Camera-type eye (tissue), 1 donor: ENCODE results near the gene PPP2R2D. TPM values are rescaled to one million over a fixed set of nuclear protein-coding genes. Genes with fewer than 3 reads are reported as not detected.

Experiments
- total RNA-seq: library from RNA; depleted of rRNA; stranded (reverse); fragments of >200 nt; gene quantifications from one replicate; pipeline ENCODE4 v1.2.3, GENCODE V29; 2014

Gene PPP2R2D
- 54.2 TPM for total RNA-seq

DNA sequence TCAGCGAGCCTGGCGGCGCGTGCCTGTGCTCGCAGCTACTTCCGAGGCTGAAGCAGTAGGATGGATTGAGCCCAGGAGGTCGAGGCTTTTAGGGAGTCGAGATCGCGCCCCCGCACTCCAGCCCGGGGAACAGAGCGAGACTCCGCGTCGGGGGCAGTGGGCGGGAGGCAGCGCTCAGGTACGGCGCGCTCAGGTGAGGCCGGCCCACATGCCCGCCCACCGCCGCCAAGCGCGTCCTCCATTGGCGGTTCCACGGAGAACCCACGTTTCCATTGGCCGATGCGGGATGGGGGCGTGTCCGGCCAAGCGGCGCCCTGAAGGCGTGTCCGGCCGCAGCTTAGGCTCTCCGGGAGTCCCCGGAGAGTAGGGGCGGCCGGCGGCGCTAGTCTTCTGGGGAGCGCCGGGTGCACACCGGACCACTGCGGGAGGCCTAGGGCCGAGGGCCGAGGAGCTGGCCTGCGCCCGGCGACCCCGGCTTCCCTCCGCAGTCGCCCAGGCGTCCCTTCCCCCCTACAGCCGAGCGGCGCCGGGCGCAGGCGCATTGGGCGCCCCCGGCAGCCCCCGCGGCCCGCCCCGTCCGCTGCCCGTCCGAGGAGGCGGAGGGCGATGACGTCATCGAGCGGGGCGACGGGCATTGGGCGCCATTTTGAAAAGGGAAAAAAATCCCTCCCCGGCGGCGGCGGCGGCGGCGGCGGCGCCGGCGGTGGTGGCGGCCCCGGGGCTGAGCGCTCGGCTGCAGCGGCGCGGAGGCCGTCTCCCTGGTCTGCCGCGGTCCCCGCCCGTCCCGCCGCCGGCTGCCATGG lies at the start of gene PPP2R2D:
TSS of gene PPP2R2D (plus strand) at position 659 of the 803 bp plus-strand sequence. CDS start at position 800, 141 bp downstream.

DNA sequence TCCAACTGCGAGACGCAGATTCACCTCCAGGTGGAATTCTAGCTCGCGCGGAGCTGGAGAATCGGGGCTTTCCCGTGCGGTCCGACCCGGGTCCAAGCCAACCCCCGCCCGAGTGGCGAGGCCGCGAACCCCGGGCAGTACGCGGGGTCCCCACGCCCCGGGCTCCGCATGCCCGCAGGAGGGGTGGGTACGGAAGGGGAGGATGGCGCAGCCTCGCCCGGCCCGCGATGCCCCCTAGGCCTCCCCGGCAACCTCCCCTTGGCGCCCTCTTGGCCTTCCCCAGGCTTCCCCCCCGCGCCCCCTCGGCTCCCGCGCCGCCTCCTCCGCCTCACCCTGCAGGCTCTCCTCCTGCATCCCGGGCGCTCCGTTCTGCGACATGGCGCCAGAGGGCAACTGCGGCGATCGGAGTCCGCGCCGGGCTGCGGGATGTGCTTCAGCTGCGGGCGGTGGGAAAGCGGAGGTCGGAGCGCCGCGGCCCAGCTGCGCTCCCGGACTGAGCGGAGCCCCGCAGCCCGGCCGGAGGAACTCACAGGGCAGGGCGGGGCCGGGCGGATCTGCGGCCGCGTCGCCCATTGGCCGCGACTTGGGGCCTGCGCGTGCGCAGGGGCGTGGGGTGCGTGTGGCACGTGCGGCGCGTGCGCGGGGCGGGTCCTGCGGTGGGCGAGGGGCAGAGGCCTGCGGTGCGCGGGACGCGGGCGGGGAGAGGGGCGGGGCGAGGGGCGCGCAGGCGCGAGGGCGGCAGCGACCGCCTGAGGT lies 80.8 kb downstream of the PPP2R2D start, which contains the start of gene BNIP3:
TSS of gene BNIP3 (minus strand) at position 495 of the 756 bp plus-strand sequence. CDS start at position 378, 117 bp downstream.

Other genes starting within 250 kb of the PPP2R2D start
- 135 TPM for gene BNIP3, start 80.9 kb downstream of the PPP2R2D start, total RNA-seq
- 1.4 TPM for gene JAKMIP3, start 164.9 kb downstream of the PPP2R2D start, total RNA-seq